Lower leg skin (tissue), 3 donors: Measurements from ENCODE around the gene SPINK7.

Source experiments
- CTCF ChIP-seq, 3 donors: fragments of 450-650 bp; IDR thresholded peaks; one replicate each; pipeline ENCODE4 v1.5.1; 2016; ENCODE audit warnings: antibody characterized with exemption in 3 of 3, mild to moderate bottlenecking in 3 of 3, moderate library complexity in 2 of 3
- POLR2A ChIP-seq, 2 donors: fragments of 450-650 bp; IDR thresholded peaks; one replicate each; pipeline ENCODE4 v1.6.1; 2016 to 2017; ENCODE audit warnings: antibody characterized with exemption in 2 of 2, mild to moderate bottlenecking in 1 of 2, moderate library complexity in 1 of 2

- no peak for TF ChIP-seq CTCF (IDR thresholded peaks at IDR 0.05)
- no peak for TF ChIP-seq POLR2A (IDR thresholded peaks at IDR 0.05)
These were observed 2.5 kb upstream of the SPINK7 start for GRCh38 chr5:148309746-148310145.
